ENCODE results near the gene MAN1A2. TPM values are rescaled to one million over a fixed set of nuclear protein-coding genes. Genes with fewer than 3 reads are reported as not detected.

MAN1A2 gene
- total and polyA plus RNA-seq, 9 of the 15 experiments (the other 6 are each of a cell fraction or from before 2014, with no cell fraction given) = 4.2 to 38.4 (median 18.7) TPM

DNA sequence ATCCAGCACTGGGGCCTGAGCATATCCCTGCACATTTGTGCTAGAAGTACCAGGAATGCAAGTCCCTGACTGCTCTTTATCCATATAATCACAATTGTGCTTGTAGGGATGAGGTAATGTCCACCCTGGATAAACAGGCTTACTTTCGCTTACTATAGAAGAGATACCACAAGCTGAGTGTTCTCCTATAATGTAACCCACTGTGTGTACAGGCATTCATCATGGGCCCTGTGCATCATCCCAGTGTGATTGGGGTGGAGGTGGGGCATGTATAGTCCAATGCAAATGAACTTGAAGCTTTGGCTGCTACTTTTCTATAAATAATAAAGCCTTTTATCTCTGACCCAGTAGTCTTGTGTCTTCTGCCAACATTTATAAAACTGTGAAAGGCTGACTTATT, 69.3 kb downstream of the MAN1A2 start (continued):
- TF ChIP-seq MGA (IDR thresholded peaks at IDR 0.05) (no peak), U2AF1 (optimal IDR thresholded peaks at IDR 0.05; ENCODE audit: low read depth, low read length) (no peak), POU5F1 (IDR thresholded peaks at IDR 0.05; ENCODE audit: borderline replicate concordance, low read depth, low read length, partially characterized antibody) (no peak), HNRNPL (IDR thresholded peaks at IDR 0.05; ENCODE audit: low read depth, low read length) (no peak), SAFB2 (IDR thresholded peaks at IDR 0.05; ENCODE audit: borderline replicate concordance, low read depth, low read length, severe bottlenecking) (no peak), ZKSCAN1 (IDR thresholded peaks at IDR 0.05; ENCODE audit: low read depth, low read length) (no peak)
- TF ChIP-seq, protein P1, sequence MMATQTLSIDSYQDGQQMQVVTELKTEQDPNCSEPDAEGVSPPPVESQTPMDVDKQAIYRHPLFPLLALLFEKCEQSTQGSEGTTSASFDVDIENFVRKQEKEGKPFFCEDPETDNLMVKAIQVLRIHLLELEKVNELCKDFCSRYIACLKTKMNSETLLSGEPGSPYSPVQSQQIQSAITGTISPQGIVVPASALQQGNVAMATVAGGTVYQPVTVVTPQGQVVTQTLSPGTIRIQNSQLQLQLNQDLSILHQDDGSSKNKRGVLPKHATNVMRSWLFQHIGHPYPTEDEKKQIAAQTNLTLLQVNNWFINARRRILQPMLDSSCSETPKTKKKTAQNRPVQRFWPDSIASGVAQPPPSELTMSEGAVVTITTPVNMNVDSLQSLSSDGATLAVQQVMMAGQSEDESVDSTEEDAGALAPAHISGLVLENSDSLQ (IDR thresholded peaks at IDR 0.05) = no peak
- TF ChIP-seq, protein P2, sequence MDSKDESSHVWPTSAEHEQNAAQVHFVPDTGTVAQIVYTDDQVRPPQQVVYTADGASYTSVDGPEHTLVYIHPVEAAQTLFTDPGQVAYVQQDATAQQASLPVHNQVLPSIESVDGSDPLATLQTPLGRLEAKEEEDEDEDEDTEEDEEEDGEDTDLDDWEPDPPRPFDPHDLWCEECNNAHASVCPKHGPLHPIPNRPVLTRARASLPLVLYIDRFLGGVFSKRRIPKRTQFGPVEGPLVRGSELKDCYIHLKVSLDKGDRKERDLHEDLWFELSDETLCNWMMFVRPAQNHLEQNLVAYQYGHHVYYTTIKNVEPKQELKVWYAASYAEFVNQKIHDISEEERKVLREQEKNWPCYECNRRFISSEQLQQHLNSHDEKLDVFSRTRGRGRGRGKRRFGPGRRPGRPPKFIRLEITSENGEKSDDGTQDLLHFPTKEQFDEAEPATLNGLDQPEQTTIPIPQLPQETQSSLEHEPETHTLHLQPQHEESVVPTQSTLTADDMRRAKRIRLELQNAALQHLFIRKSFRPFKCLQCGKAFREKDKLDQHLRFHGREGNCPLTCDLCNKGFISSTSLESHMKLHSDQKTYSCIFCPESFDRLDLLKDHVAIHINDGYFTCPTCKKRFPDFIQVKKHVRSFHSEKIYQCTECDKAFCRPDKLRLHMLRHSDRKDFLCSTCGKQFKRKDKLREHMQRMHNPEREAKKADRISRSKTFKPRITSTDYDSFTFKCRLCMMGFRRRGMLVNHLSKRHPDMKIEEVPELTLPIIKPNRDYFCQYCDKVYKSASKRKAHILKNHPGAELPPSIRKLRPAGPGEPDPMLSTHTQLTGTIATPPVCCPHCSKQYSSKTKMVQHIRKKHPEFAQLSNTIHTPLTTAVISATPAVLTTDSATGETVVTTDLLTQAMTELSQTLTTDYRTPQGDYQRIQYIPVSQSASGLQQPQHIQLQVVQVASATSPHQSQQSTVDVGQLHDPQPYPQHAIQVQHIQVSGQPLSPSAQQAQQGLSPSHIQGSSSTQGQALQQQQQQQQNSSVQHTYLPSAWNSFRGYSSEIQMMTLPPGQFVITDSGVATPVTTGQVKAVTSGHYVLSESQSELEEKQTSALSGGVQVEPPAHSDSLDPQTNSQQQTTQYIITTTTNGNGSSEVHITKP (IDR thresholded peaks at IDR 0.05; ENCODE audit: partially characterized antibody) = no peak
- TF ChIP-seq, protein P3, sequence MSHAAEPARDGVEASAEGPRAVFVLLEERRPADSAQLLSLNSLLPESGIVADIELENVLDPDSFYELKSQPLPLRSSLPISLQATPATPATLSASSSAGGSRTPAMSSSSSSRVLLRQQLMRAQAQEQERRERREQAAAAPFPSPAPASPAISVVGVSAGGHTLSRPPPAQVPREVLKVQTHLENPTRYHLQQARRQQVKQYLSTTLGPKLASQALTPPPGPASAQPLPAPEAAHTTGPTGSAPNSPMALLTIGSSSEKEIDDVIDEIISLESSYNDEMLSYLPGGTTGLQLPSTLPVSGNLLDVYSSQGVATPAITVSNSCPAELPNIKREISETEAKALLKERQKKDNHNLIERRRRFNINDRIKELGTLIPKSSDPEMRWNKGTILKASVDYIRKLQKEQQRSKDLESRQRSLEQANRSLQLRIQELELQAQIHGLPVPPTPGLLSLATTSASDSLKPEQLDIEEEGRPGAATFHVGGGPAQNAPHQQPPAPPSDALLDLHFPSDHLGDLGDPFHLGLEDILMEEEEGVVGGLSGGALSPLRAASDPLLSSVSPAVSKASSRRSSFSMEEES (CRISPR knock-in tag; IDR thresholded peaks at IDR 0.05) = no peak

Measured in K562 (cell line).